HAP-1 (cell line): Measurements from ENCODE around the gene CCDC127.

ENCODE experiments used
- DNase-seq, 2 experiments: peaks; one replicate each; pipeline ENCODE4 v3.0.0-alpha.2; 2016 to 2020; ENCODE audit warnings: low spot score in 2 of 2
- H3K27me3 ChIP-seq: fragments of 250-450 bp; sonication (Bioruptor Pico); 2 replicates; pipeline ENCODE4 v1.5.1; 2020; ENCODE audit warnings: low read depth, mild to moderate bottlenecking, moderate library complexity
- H3K36me3 ChIP-seq: fragments of 250-450 bp; sonication (Bioruptor Pico); replicated peaks from 2 replicates; pipeline ENCODE4 v1.5.1; 2020; ENCODE audit warnings: mild to moderate bottlenecking
- H3K4me1 ChIP-seq: fragments of 250-450 bp; sonication (Bioruptor Pico); 2 replicates; pipeline ENCODE4 v1.5.1; 2020; ENCODE audit warnings: mild to moderate bottlenecking
- H3K4me3 ChIP-seq: fragments of 250-450 bp; sonication (Bioruptor Pico); 2 replicates; pipeline ENCODE4 v1.5.1; 2020; ENCODE audit warnings: mild to moderate bottlenecking, moderate library complexity
- H3K9me3 ChIP-seq: fragments of 250-450 bp; sonication (Bioruptor Pico); 2 replicates; pipeline ENCODE4 v1.5.1; 2020; ENCODE audit warnings: mild to moderate bottlenecking, moderate library complexity
- in situ Hi-C: fragments of 300-500 bp; cut with MboI; formaldehyde crosslinking; loops from 3 replicates; pipeline ENCODE4 v1.14.3; 2020; ENCODE audit warnings: low sequenced_read_pairs, inconsistent platforms, mixed read lengths

CCDC127 gene

DNA sequence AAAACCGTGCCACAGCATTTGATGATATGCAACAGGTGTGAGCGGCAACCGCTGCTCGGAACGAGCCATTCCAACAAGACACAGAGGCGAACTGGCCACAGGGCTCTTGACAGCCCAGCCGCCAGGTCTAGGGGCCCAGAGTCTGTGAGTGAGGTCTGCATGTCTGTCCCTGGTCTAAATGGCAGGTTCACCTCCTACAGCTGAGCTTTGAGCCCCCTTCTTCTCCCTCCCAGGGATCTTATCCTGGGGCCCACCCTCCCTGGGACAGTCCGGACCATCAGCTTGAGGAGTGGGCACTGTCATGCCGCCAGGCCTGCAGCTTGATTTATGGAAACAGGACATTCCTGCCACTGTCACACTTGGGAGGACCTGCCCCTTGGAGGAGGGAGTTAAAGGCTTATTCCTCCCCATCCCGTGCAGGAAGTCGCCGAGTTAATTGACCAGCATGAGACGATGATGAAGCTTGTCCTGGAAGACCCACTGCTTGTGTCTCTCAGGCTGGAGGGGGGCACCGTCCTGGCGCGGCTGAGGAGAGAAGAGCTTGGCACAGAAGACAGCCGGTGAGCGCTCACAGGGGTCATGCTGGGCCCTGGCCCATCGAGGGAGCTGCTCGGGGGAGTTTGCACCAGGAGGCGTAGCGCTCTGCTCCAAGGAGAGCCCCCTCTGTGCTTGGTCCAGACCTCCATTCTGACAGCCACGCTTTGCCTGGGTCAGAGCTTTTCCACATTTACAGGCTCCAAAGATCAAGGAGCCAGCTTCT, 62.1 kb downstream of the CCDC127 start:
- Histone ChIP-seq H3K27me3 (no peaks in the 10 kb centered on the region), H3K4me1 (no peaks in the 10 kb centered on the region), H3K4me3 (no peak overlapping the region), H3K9me3 (no peaks in the 10 kb centered on the region), H3K36me3 (peaks cover 25% of the 10 kb centered on the region)
- no peak for DNase-seq
- in situ Hi-C loops: no loop called here

GRCh38 chr5:154826-155225, 63.1 kb downstream of the CCDC127 start:
- Histone ChIP-seq H3K27me3 (no peaks in the 10 kb centered on the region), H3K4me1 (no peaks in the 10 kb centered on the region), H3K9me3 (no peaks in the 10 kb centered on the region), H3K36me3 (peaks cover 25% of the 10 kb centered on the region), H3K4me3 (no peak overlapping the region)
- no peak for DNase-seq
- in situ Hi-C loops: no loop called here

DNA sequence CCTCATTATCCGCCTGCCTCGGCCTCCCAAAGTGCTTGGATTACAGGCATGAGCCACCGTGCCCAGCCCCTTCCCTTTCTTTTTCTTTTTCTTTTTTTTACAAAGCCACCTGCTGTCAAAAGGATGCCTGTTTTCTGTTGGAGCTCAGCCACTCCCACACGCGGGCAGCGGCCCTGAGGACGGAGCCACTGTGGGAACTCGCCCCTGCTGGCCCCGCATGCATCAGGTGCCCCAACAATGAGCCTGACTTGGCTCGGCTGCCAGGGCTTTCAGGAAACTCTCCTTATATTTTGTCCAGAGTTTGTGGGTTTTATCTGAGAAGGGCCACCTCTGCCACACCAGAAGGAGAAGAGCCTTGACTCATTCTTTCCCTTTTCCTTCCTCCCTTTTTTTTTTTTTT, 63.7 kb downstream of the CCDC127 start:
- peaks cover 25% of the 10 kb centered on the region for H3K36me3 ChIP-seq
- in situ Hi-C loops: no loop called here
- no peaks in the 10 kb centered on the region for H3K4me1 ChIP-seq
- no peaks in the 10 kb centered on the region for H3K9me3 ChIP-seq
- no peaks in the 10 kb centered on the region for H3K27me3 ChIP-seq
- peak in 1 of 2 experiments; percentile 5 for DNase-seq
- H3K4me3 ChIP-seq: no peak overlapping the region

GRCh38 chr5:153256-153655, 64.7 kb downstream of the CCDC127 start:
- DNase-seq: peak in 1 of 2 experiments; percentile 2
- in situ Hi-C loops: no loop called here
- Histone ChIP-seq H3K27me3 (no peaks in the 10 kb centered on the region), H3K36me3 (peaks cover 22% of the 10 kb centered on the region), H3K4me3 (no peak overlapping the region), H3K9me3 (no peaks in the 10 kb centered on the region), H3K4me1 (no peaks in the 10 kb centered on the region)

DNA sequence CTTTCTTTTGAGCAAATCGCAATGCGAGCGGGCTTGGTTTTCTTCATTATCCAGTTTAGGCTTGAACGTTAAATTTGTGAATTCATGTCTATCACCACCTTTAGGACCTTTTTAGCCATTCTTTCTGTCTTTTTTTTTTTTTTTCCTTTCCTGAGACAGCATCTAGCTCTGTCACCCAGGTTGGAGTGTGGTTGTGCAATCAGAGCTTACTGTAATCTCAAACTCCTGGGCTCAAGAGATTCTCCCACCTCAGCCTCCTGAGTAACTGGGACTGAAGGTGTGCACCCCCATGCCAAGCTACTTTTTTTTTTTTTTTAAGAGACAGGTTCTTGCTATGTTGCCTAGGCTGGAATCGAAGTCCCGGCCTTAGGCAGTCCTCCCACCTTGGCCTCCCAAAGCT, 65.9 kb downstream of the CCDC127 start:
- H3K36me3 ChIP-seq: peaks cover 28% of the 10 kb centered on the region
- H3K9me3 ChIP-seq: peaks cover 3% of the 10 kb centered on the region
- H3K4me1 ChIP-seq: no peaks in the 10 kb centered on the region
- no peak for DNase-seq
- no peak overlapping the region for H3K4me3 ChIP-seq
- H3K27me3 ChIP-seq: no peaks in the 10 kb centered on the region
- in situ Hi-C loops: no loop called here

- in situ Hi-C loops: no loop called here
- Histone ChIP-seq H3K27me3 (no peaks in the 10 kb centered on the region), H3K4me3 (no peak overlapping the region), H3K9me3 (peaks cover 5% of the 10 kb centered on the region), H3K36me3 (peaks cover 30% of the 10 kb centered on the region), H3K4me1 (no peaks in the 10 kb centered on the region)
- peak in 1 of 2 experiments; percentile 3 for DNase-seq
These were observed 67.2 kb downstream of the CCDC127 start for GRCh38 chr5:150746-151145.

- no peak overlapping the region for H3K4me3 ChIP-seq
- no peaks in the 10 kb centered on the region for H3K4me1 ChIP-seq
- peaks cover 22% of the 10 kb centered on the region for H3K36me3 ChIP-seq
- H3K27me3 ChIP-seq: no peaks in the 10 kb centered on the region
- peaks cover 5% of the 10 kb centered on the region for H3K9me3 ChIP-seq
- DNase-seq: no peak
- in situ Hi-C loops: no loop called here
These were observed 68.0 kb downstream of the CCDC127 start for GRCh38 chr5:149745-150485.

- H3K36me3 ChIP-seq: peaks cover 29% of the 10 kb centered on the region
- in situ Hi-C loops: no loop called here
- peaks cover 5% of the 10 kb centered on the region for H3K9me3 ChIP-seq
- H3K4me3 ChIP-seq: no peak overlapping the region
- no peaks in the 10 kb centered on the region for H3K4me1 ChIP-seq
- peak in 1 of 2 experiments; percentile 7 for DNase-seq
- no peaks in the 10 kb centered on the region for H3K27me3 ChIP-seq
These were observed 70.2 kb downstream of the CCDC127 start for GRCh38 chr5:147751-148150.
